HepG2 (cell line): ENCODE results near the gene FTL. TPM values are rescaled to one million over a fixed set of nuclear protein-coding genes. Genes with fewer than 3 reads are reported as not detected.
A peak's percentile ranks its signal among the peaks of the same experiment; 100 is the strongest.

ENCODE experiments used
- ATF7 ChIP-seq, 2 experiments: fragments of 450-650 bp in 1 of 2; sonication (generic) in 1 of 2; formaldehyde crosslinking in 1 of 2; IDR thresholded peaks; 2 replicates each; pipeline versions ENCODE4 v1.4.0 to v1.6.1; 2016 to 2020; ENCODE audit warnings: antibody characterized with exemption in 1 of 2, mild to moderate bottlenecking in 1 of 2, missing genetic modification reagents in 1 of 2
- CBX1 ChIP-seq: IDR thresholded peaks from one replicate; pipeline ENCODE4 v1.6.1; 2016; ENCODE audit warnings: antibody characterized with exemption, low read depth
- CHD2 ChIP-seq: IDR thresholded peaks from 2 replicates; pipeline ENCODE4 v1.6.1; 2011; ENCODE audit warnings: low read depth, low read length, improper control_type of control experiment
- HMG20B ChIP-seq: conservative IDR thresholded peaks from 2 replicates; pipeline ENCODE4 v1.6.1; 2016; ENCODE audit warnings: missing genetic modification reagents, missing compliant biosample characterization
- IRF2 ChIP-seq: IDR thresholded peaks from 2 replicates; pipeline ENCODE4 v1.6.1; 2018; ENCODE audit warnings: missing genetic modification reagents, missing compliant biosample characterization
- KLF12 ChIP-seq: sonication (generic); formaldehyde crosslinking; IDR thresholded peaks from 2 replicates; pipeline ENCODE4 v1.4.0; 2020; ENCODE audit warnings: missing genetic modification reagents, borderline replicate concordance
- KLF9 ChIP-seq: IDR thresholded peaks from 2 replicates; pipeline ENCODE4 v1.6.1; 2016; ENCODE audit warnings: low read depth
- NFIC ChIP-seq: IDR thresholded peaks from 2 replicates; pipeline ENCODE4 v1.6.1; 2012; ENCODE audit warnings: mild to moderate bottlenecking, low read length, inconsistent platforms
- POLR2AphosphoS2 ChIP-seq: IDR thresholded peaks from 2 replicates; pipeline ENCODE4 v1.6.1; 2011; ENCODE audit warnings: low read depth, low read length, improper control_type of control experiment
- SRY ChIP-seq: sonication (generic); formaldehyde crosslinking; IDR thresholded peaks from 2 replicates; pipeline ENCODE4 v1.8.0; 2022; ENCODE audit warnings: mild to moderate bottlenecking, missing genetic modification reagents
- ZBTB26 ChIP-seq: IDR thresholded peaks from 2 replicates; pipeline ENCODE4 v1.6.1; 2016; ENCODE audit warnings: missing compliant biosample characterization, missing genetic modification reagents, borderline replicate concordance
- ZNF605 ChIP-seq: sonication (generic); formaldehyde crosslinking; IDR thresholded peaks from 2 replicates; pipeline ENCODE4 v1.8.0; 2022; ENCODE audit warnings: mild to moderate bottlenecking, missing genetic modification reagents
- ZNF891 ChIP-seq: sonication (generic); formaldehyde crosslinking; IDR thresholded peaks from 2 replicates; pipeline ENCODE4 v1.5.0; 2020; ENCODE audit warnings: mild to moderate bottlenecking, missing genetic modification reagents
- polyA plus RNA-seq, 8 experiments: library from polyadenylated mRNA; depleted of rRNA in 3 of 8; stranded (reverse) in 7 of 8; unstranded in 1 of 8; fragments of >200 nt; fragmentation: Illumina TruSeq in 4 of 8; extraction: Trizol in 4 of 8; gene quantifications; 2 replicates each; pipeline versions ENCODE4 v1.2.1 to v1.2.3, GENCODE V29; 2011 to 2016; ENCODE audit warnings: low read depth in 4 of 8, missing spikeins in 1 of 8, mixed read lengths in 1 of 8; ENCODE audit not compliant: insufficient read depth in 1 of 8
- total RNA-seq, 5 experiments: library from RNA; depleted of rRNA; stranded (reverse); fragments of >200 nt; fragmentation: Illumina TruSeq; extraction: Trizol; gene quantifications; 2 replicates each; pipeline ENCODE4 v1.2.3, GENCODE V29; 2016; ENCODE audit warnings: low read depth in 1 of 5
- TF ChIP-seq, protein P1 (sequence below), 2 experiments: sonication (generic) in 1 of 2; formaldehyde crosslinking in 1 of 2; IDR thresholded peaks; 2 replicates each; pipeline versions ENCODE4 v1.4.0 to v1.6.1; 2018 to 2020; ENCODE audit warnings: missing genetic modification reagents in 2 of 2, borderline replicate concordance in 1 of 2, low read depth in 1 of 2, mild to moderate bottlenecking in 1 of 2, missing biosample characterization in 1 of 2
- TF ChIP-seq, protein P2 (sequence below): sonication (generic); formaldehyde crosslinking; IDR thresholded peaks from 2 replicates; pipeline ENCODE4 v1.5.0; 2020; ENCODE audit warnings: missing genetic modification reagents
- TF ChIP-seq, protein P3 (sequence below): sonication (generic); formaldehyde crosslinking; conservative IDR thresholded peaks from 2 replicates; pipeline ENCODE4 v1.4.0; 2020; ENCODE audit warnings: missing genetic modification reagents
- TF ChIP-seq, protein P4 (sequence below): sonication (generic); formaldehyde crosslinking; IDR thresholded peaks from 2 replicates; pipeline ENCODE4 v1.5.0; 2020; ENCODE audit warnings: missing genetic modification reagents, mild to moderate bottlenecking, borderline replicate concordance

Gene FTL
- total and polyA plus RNA-seq, 2 of the 13 experiments (the other 11 are each of a cell fraction or from before 2014, with no cell fraction given), result 2,721 to 8,800 TPM

GRCh38 chr19:48966541-48967345 is 1.6 kb downstream of the FTL start (continued):
- TF ChIP-seq ZBTB26 (CRISPR knock-in tag) (no peak), POLR2AphosphoS2 (peak; percentile 24; the same call in 1 of the 2 replicates), ZNF605 (CRISPR knock-in tag) (peak; percentile 75; the same call in 1 of the 2 replicates), ZNF891 (CRISPR knock-in tag) (no peak), CBX1 (peak; percentile 24), SRY (no peak), KLF9 (CRISPR knock-in tag) (0 out of 2 replicates have a peak, but pooled peaks have one; percentile 22), IRF2 (CRISPR knock-in tag) (peak; percentile 4; the same call in 1 of the 2 replicates), ATF7 (IDR thresholded peaks at IDR 0.05) (0 out of 2 replicates have a peak, but pooled peaks have one; percentile 10), ATF7 (CRISPR knock-in tag; IDR thresholded peaks at IDR 0.05) (no peak), CHD2 (no peak), HMG20B (CRISPR knock-in tag) (0 out of 2 replicates have a peak, but pooled peaks have one; percentile 10), KLF12 (CRISPR knock-in tag) (peak; percentile 55; the same call in 1 of the 2 replicates), NFIC (peak; percentile 53; the same call in 1 of the 2 replicates)
- TF ChIP-seq, protein P1, sequence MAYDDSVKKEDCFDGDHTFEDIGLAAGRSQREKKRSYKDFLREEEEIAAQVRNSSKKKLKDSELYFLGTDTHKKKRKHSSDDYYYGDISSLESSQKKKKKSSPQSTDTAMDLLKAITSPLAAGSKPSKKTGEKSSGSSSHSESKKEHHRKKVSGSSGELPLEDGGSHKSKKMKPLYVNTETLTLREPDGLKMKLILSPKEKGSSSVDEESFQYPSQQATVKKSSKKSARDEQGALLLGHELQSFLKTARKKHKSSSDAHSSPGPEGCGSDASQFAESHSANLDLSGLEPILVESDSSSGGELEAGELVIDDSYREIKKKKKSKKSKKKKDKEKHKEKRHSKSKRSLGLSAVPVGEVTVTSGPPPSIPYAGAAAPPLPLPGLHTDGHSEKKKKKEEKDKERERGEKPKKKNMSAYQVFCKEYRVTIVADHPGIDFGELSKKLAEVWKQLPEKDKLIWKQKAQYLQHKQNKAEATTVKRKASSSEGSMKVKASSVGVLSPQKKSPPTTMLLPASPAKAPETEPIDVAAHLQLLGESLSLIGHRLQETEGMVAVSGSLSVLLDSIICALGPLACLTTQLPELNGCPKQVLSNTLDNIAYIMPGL (CRISPR knock-in tag; IDR thresholded peaks at IDR 0.05; ENCODE audit: borderline replicate concordance in 1 of 2, low read depth in 1 of 2), result no peak
- TF ChIP-seq, protein P2, sequence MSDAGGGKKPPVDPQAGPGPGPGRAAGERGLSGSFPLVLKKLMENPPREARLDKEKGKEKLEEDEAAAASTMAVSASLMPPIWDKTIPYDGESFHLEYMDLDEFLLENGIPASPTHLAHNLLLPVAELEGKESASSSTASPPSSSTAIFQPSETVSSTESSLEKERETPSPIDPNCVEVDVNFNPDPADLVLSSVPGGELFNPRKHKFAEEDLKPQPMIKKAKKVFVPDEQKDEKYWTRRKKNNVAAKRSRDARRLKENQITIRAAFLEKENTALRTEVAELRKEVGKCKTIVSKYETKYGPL, result 0 out of 2 replicates have a peak, but pooled peaks have one; percentile 46
- TF ChIP-seq, protein P3, sequence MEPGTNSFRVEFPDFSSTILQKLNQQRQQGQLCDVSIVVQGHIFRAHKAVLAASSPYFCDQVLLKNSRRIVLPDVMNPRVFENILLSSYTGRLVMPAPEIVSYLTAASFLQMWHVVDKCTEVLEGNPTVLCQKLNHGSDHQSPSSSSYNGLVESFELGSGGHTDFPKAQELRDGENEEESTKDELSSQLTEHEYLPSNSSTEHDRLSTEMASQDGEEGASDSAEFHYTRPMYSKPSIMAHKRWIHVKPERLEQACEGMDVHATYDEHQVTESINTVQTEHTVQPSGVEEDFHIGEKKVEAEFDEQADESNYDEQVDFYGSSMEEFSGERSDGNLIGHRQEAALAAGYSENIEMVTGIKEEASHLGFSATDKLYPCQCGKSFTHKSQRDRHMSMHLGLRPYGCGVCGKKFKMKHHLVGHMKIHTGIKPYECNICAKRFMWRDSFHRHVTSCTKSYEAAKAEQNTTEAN (CRISPR knock-in tag), result 0 out of 2 replicates have a peak, but pooled peaks have one; percentile 21
- TF ChIP-seq, protein P4, sequence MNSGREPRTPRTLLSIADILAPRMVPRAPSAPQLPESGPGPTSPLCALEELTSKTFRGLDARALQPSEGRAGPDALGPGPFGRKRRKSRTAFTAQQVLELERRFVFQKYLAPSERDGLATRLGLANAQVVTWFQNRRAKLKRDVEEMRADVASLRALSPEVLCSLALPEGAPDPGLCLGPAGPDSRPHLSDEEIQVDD (CRISPR knock-in tag), result 0 out of 2 replicates have a peak, but pooled peaks have one; percentile 40
